Hepatocyte (in vitro differentiated cells): ENCODE measurements around the gene TRAF3. TPM values are rescaled to one million over a fixed set of nuclear protein-coding genes. Genes with fewer than 3 reads are reported as not detected.

Experiments
- DNase-seq: peaks from one replicate; pipeline ENCODE4 v3.0.0-alpha.2; 2016; ENCODE audit warnings: low spot score
- H2AFZ ChIP-seq: fragments of 200-600 bp; sonication (generic); 2 replicates; pipeline ENCODE4 v1.6.0; 2016; ENCODE audit warnings: antibody characterized with exemption, mild to moderate bottlenecking
- H3K27ac ChIP-seq: fragments of 200-600 bp; sonication (generic); 2 replicates; pipeline ENCODE4 v1.5.1; 2016; ENCODE audit warnings: mild to moderate bottlenecking
- H3K27me3 ChIP-seq: fragments of 200-600 bp; sonication (generic); 2 replicates; pipeline ENCODE4 v1.6.1; 2016
- H3K36me3 ChIP-seq: fragments of 200-600 bp; sonication (generic); replicated peaks from 2 replicates; pipeline ENCODE4 v1.5.1; 2016; ENCODE audit warnings: low read depth; ENCODE audit not compliant: insufficient read depth
- H3K4me1 ChIP-seq: fragments of 200-600 bp; sonication (generic); 2 replicates; pipeline ENCODE4 v1.5.1; 2016; ENCODE audit warnings: mild to moderate bottlenecking, moderate library complexity; ENCODE audit not compliant: insufficient read depth
- H3K4me2 ChIP-seq: fragments of 200-600 bp; sonication (generic); 2 replicates; pipeline ENCODE4 v1.6.0; 2016
- H3K4me3 ChIP-seq: fragments of 200-600 bp; sonication (generic); 2 replicates; pipeline ENCODE4 v1.5.1; 2016; ENCODE audit warnings: mild to moderate bottlenecking
- H3K79me2 ChIP-seq: fragments of 200-600 bp; sonication (generic); 2 replicates; pipeline ENCODE4 v1.6.0; 2017; ENCODE audit warnings: mild to moderate bottlenecking
- H3K9me2 ChIP-seq: fragments of 200-600 bp; sonication (generic); replicated peaks from 2 replicates; pipeline ENCODE4 v1.6.0; 2017; ENCODE audit warnings: mild to moderate bottlenecking; ENCODE audit not compliant: insufficient read depth
- H3K9me3 ChIP-seq: fragments of 200-600 bp; sonication (generic); 2 replicates; pipeline ENCODE4 v1.5.1; 2016; ENCODE audit warnings: low read depth, mild to moderate bottlenecking
- H4K20me1 ChIP-seq: fragments of 200-600 bp; sonication (generic); 2 replicates; pipeline ENCODE4 v1.6.0; 2016; ENCODE audit warnings: mild to moderate bottlenecking; ENCODE audit not compliant: insufficient read depth, poor library complexity, severe bottlenecking
- EZH2 ChIP-seq: fragments of 200-600 bp; sonication (generic); IDR thresholded peaks from 2 replicates; pipeline ENCODE4 v1.6.1; 2016; ENCODE audit warnings: antibody characterized with exemption, mild to moderate bottlenecking, borderline replicate concordance
- EZH2phosphoT487 ChIP-seq: fragments of 200-600 bp; sonication (generic); IDR thresholded peaks from one replicate; pipeline ENCODE4 v1.6.1; 2018; ENCODE audit warnings: antibody characterized with exemption, mild to moderate bottlenecking, low read depth, moderate library complexity; ENCODE audit not compliant: unreplicated experiment, severe bottlenecking
- WGBS: methylation state at CpG from one replicate; pipeline ENCODE4 v1.1.6; 2016; ENCODE audit warnings: low lambda C conversion rate; ENCODE audit errors: missing lambda C conversion rate; 5-methylcytosine and 5-hydroxymethylcytosine counted together
- polyA plus RNA-seq: library from polyadenylated mRNA; unstranded; fragments of >200 nt; fragmentation: Nextera tagmentation; extraction: Ambion mirVana; gene quantifications from 2 replicates; pipeline ENCODE4 v1.2.1, GENCODE V29; 2016
- total RNA-seq: library from RNA; depleted of rRNA; stranded (reverse); fragments of >200 nt; gene quantifications from 2 replicates; pipeline ENCODE4 v1.2.3, GENCODE V29; 2014
- TF ChIP-seq, protein P1 (sequence below): fragments of 200-600 bp; sonication (generic); IDR thresholded peaks from 2 replicates; pipeline ENCODE4 v1.5.1; 2016; ENCODE audit warnings: antibody characterized with exemption, mild to moderate bottlenecking; ENCODE audit not compliant: poor library complexity

The TRAF3 gene
- total RNA-seq (13.7 and 15.8 TPM in 2 replicates), polyA plus RNA-seq (4.4 and 8.0 TPM in 2 replicates)

GRCh38 chr14:102776761-102777710, at the start of gene TRAF3:
TRAF3 (plus strand) TSS chr14:102777449; CDS start chr14:102870202, 92,753 bp downstream.
- TF ChIP-seq EZH2phosphoT487 (no peak), EZH2 (no peak)
- TF ChIP-seq, protein P1, sequence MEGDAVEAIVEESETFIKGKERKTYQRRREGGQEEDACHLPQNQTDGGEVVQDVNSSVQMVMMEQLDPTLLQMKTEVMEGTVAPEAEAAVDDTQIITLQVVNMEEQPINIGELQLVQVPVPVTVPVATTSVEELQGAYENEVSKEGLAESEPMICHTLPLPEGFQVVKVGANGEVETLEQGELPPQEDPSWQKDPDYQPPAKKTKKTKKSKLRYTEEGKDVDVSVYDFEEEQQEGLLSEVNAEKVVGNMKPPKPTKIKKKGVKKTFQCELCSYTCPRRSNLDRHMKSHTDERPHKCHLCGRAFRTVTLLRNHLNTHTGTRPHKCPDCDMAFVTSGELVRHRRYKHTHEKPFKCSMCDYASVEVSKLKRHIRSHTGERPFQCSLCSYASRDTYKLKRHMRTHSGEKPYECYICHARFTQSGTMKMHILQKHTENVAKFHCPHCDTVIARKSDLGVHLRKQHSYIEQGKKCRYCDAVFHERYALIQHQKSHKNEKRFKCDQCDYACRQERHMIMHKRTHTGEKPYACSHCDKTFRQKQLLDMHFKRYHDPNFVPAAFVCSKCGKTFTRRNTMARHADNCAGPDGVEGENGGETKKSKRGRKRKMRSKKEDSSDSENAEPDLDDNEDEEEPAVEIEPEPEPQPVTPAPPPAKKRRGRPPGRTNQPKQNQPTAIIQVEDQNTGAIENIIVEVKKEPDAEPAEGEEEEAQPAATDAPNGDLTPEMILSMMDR = no peak
- peak; percentile 88 for DNase-seq
- Histone ChIP-seq H3K4me2 (peak within 1 kb of the TSS; percentile 80), H3K9me3 (no peaks in the 10 kb centered on the region), H3K27me3 (no peaks in the 10 kb centered on the region), H3K4me1 (peaks cover 12% of the 10 kb centered on the region), H3K36me3 (no peaks in the 10 kb centered on the region), H2AFZ (peak within 1 kb of the TSS; percentile 76), H4K20me1 (peaks cover 3% of the 10 kb centered on the region), H3K4me3 (peak within 1 kb of the TSS; percentile 95), H3K27ac (peak within 1 kb of the TSS; percentile 95), H3K79me2 (peaks cover 35% of the 10 kb centered on the region), H3K9me2 (no peaks in the 10 kb centered on the region)
- 73% methylated on average over 26 of the region's 163 CpGs for WGBS

- Histone ChIP-seq H4K20me1 (no peaks in the 10 kb centered on the region), H2AFZ (no peak overlapping the region), H3K27ac (no peak overlapping the region), H3K27me3 (no peaks in the 10 kb centered on the region), H3K9me2 (no peaks in the 10 kb centered on the region), H3K79me2 (peaks cover 5% of the 10 kb centered on the region), H3K4me3 (no peak overlapping the region), H3K4me2 (no peak overlapping the region), H3K9me3 (no peaks in the 10 kb centered on the region), H3K4me1 (no peaks in the 10 kb centered on the region), H3K36me3 (peaks cover 7% of the 10 kb centered on the region)
- DNase-seq = no peak
- TF ChIP-seq EZH2phosphoT487 (no peak), EZH2 (no peak)
- TF ChIP-seq, protein P1 = no peak
- 82% methylated on average over 6 of the region's 6 CpGs for WGBS
Observed at GRCh38 chr14:102728501-102728900, 48.7 kb upstream of the TRAF3 start.

GRCh38 chr14:102729268-102729667, 48.0 kb upstream of the TRAF3 start:
- 93% methylated on average over 6 of the region's 6 CpGs for WGBS
- TF ChIP-seq EZH2 (no peak), EZH2phosphoT487 (no peak)
- TF ChIP-seq, protein P1 = no peak
- H3K4me1 ChIP-seq = no peaks in the 10 kb centered on the region
- no peaks in the 10 kb centered on the region for H4K20me1 ChIP-seq
- H3K4me2 ChIP-seq = no peak overlapping the region
- no peak for DNase-seq
- no peaks in the 10 kb centered on the region for H3K9me2 ChIP-seq
- H3K27me3 ChIP-seq = no peaks in the 10 kb centered on the region
- peaks cover 3% of the 10 kb centered on the region for H3K36me3 ChIP-seq
- no peaks in the 10 kb centered on the region for H3K9me3 ChIP-seq
- peaks cover 5% of the 10 kb centered on the region for H3K79me2 ChIP-seq
- H2AFZ ChIP-seq = no peak overlapping the region
- H3K27ac ChIP-seq = no peak overlapping the region
- H3K4me3 ChIP-seq = no peak overlapping the region
